Activated naive CD4-positive, alpha-beta T cell (primary cell): ENCODE measurements around the gene STRBP.
"Not testable (repeated sequence)": the region's sequence is repeated elsewhere in the genome, so short reads cannot be mapped to it uniquely, and the experiment has no call there.

ENCODE experiments used
- DNase-seq, 4 experiments: peaks; one replicate each; lab custom pipeline; 2025; lab: John Stamatoyannopoulos, UW

Gene STRBP

GRCh38 chr9:123191680-123192079 is 76.7 kb downstream of the STRBP start:
- no peak for DNase-seq

- DNase-seq = no peak
Measured at GRCh38 chr9:123191260-123191659, 77.1 kb downstream of the STRBP start.

GRCh38 chr9:123187131-123187530 is 81.3 kb downstream of the STRBP start:
- DNase-seq = no peak

- DNase-seq = not testable (repeated sequence)
Measured at GRCh38 chr9:123186029-123186428, 82.4 kb downstream of the STRBP start.

- DNase-seq = no peak
Measured at GRCh38 chr9:123176949-123177348, 91.4 kb downstream of the STRBP start.

- DNase-seq = no peak
Measured at GRCh38 chr9:123175854-123176629, 92.3 kb downstream of the STRBP start.

GRCh38 chr9:123174887-123175518 is 93.4 kb downstream of the STRBP start:
- no peak for DNase-seq

- DNase-seq = no peak
Measured at GRCh38 chr9:123174079-123174478, 94.3 kb downstream of the STRBP start.

- no peak for DNase-seq
Measured at GRCh38 chr9:123169926-123170325, 98.5 kb downstream of the STRBP start.

GRCh38 chr9:123168586-123168985 is 99.8 kb downstream of the STRBP start:
- DNase-seq = no peak

- DNase-seq = no peak
Measured at GRCh38 chr9:123167474-123167873, 100.9 kb downstream of the STRBP start.

GRCh38 chr9:123165813-123166212 is 102.6 kb downstream of the STRBP start:
- no peak for DNase-seq

- no peak for DNase-seq
Measured at GRCh38 chr9:123164285-123164684, 104.1 kb downstream of the STRBP start.

GRCh38 chr9:123162791-123163345 is 105.5 kb downstream of the STRBP start:
- no peak for DNase-seq

- no peak for DNase-seq
Measured at GRCh38 chr9:123162360-123162759, 106.0 kb downstream of the STRBP start.

GRCh38 chr9:123157221-123157620 is 111.2 kb downstream of the STRBP start:
- DNase-seq = no peak

- no peak for DNase-seq
Measured at GRCh38 chr9:123150708-123151503, 117.5 kb downstream of the STRBP start.

GRCh38 chr9:123149067-123149466 is 119.3 kb downstream of the STRBP start:
- DNase-seq = no peak

GRCh38 chr9:123138163-123138562 is 130.2 kb downstream of the STRBP start:
- no peak for DNase-seq

GRCh38 chr9:123135430-123135829 is 133.0 kb downstream of the STRBP start:
- DNase-seq = no peak

- DNase-seq = no peak
Measured at GRCh38 chr9:123132696-123133095, 135.7 kb downstream of the STRBP start.

- DNase-seq = no peak
Measured at GRCh38 chr9:123131993-123132392, 136.4 kb downstream of the STRBP start.

GRCh38 chr9:123131258-123131657 is 137.1 kb downstream of the STRBP start:
- DNase-seq = no peak
